ENCODE results near the gene DPPA3. TPM values are rescaled to one million over a fixed set of nuclear protein-coding genes. Genes with fewer than 3 reads are reported as not detected.

The DPPA3 gene
- polyA plus RNA-seq (2013, experiment 1 of 2): not detected
- not detected for polyA plus RNA-seq (2013, experiment 2 of 2)

GRCh38 chr12:7711133-7711532, at the start of gene DPPA3:
TSS of gene DPPA3 (plus strand) at chr12:7711433. CDS start at chr12:7711571, 138 bp downstream.
- no peak within 1 kb of the TSS for H2BK15ac ChIP-seq (ENCODE audit: low read length)
- no peaks in the 10 kb centered on the region for H3K9me3 ChIP-seq (replicated peaks in 1 of 2; ENCODE audit: control insufficient read depth in 2 of 2, insufficient read depth in 1 of 2, low read depth in 1 of 2, low read length in 2 of 2)
- H3K9ac ChIP-seq (ENCODE audit: low read depth, low read length, poor library complexity): no peak within 1 kb of the TSS
- H3K23ac ChIP-seq (ENCODE audit: low read depth, low read length, poor library complexity): no peak within 1 kb of the TSS
- H2BK5ac ChIP-seq (ENCODE audit: low read length): no peak within 1 kb of the TSS
- H3K27ac ChIP-seq (replicated peaks; ENCODE audit: low read length): no peak within 1 kb of the TSS
- no peak within 1 kb of the TSS for H3K18ac ChIP-seq (ENCODE audit: low read length)
- no peak within 1 kb of the TSS for H2BK12ac ChIP-seq (ENCODE audit: low read length)
- H3K4me2 ChIP-seq (ENCODE audit: insufficient read depth, low read length, poor library complexity, severe bottlenecking): no peak within 1 kb of the TSS
- no peak within 1 kb of the TSS for H2AK5ac ChIP-seq (ENCODE audit: low read depth, low read length)
- H4K8ac ChIP-seq (ENCODE audit: low read depth, low read length): no peak within 1 kb of the TSS
- no peaks in the 10 kb centered on the region for H3K27me3 ChIP-seq (ENCODE audit: control insufficient read depth in 3 of 3, insufficient read depth in 3 of 3, low read depth in 1 of 3, low read length in 3 of 3)
- no peaks in the 10 kb centered on the region for H3K4me1 ChIP-seq (ENCODE audit: control insufficient read depth in 2 of 2, insufficient read depth in 1 of 2, low read depth in 1 of 2, low read length in 2 of 2)
- H3K4me3 ChIP-seq (ENCODE audit: low read length in 2 of 2): no peak within 1 kb of the TSS
- no peak within 1 kb of the TSS for H4K91ac ChIP-seq (ENCODE audit: low read depth, low read length, poor library complexity)
- no peak within 1 kb of the TSS for H3K4ac ChIP-seq (ENCODE audit: low read length)
- no peak within 1 kb of the TSS for H2AFZ ChIP-seq (ENCODE audit: low read length)
- H2BK120ac ChIP-seq (ENCODE audit: low read depth, low read length): no peak within 1 kb of the TSS
- H3K79me1 ChIP-seq (ENCODE audit: low read depth, low read length): no peaks in the 10 kb centered on the region
- H3K14ac ChIP-seq (ENCODE audit: low read length): no peak within 1 kb of the TSS
- no peak for DNase-seq (ENCODE audit: low spot score)
- no peaks in the 10 kb centered on the region for H3K36me3 ChIP-seq (replicated peaks in 1 of 2; ENCODE audit: control insufficient read depth in 2 of 2, insufficient read depth in 2 of 2, low read length in 2 of 2)
- WGBS, 2 donors (ENCODE audit: extremely low coverage in 2 of 2, insufficient read length in 2 of 2, insufficient replicate concordance in 1 of 2): no CpG with 5 or more reads among the region's 7 CpGs

DNA sequence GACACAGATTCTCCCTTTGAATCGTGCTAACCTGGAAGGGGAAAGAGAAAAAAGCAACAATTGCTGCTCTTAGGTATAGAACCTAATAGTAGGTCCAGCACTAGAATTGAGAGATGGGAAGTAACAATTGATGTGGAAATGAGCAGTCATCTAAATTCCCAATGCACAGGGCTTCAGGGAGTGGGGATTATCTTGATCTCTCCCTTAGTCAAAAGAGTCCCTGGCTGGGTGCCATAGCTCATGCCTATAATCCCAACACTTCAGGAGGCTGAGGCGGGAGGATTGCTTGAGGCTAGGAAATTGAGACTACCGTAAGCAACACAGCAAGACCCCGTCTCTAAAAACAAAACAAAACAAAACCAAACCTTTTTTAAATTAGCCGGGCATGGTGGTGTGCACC, 49.5 kb upstream of the DPPA3 start:
- no peak overlapping the region for H2BK12ac ChIP-seq (ENCODE audit: low read length)
- H3K36me3 ChIP-seq (replicated peaks in 1 of 2; ENCODE audit: control insufficient read depth in 2 of 2, insufficient read depth in 2 of 2, low read length in 2 of 2): no peaks in the 10 kb centered on the region
- H3K9me3 ChIP-seq (replicated peaks in 1 of 2; ENCODE audit: control insufficient read depth in 2 of 2, insufficient read depth in 1 of 2, low read depth in 1 of 2, low read length in 2 of 2): no peaks in the 10 kb centered on the region
- H4K8ac ChIP-seq (ENCODE audit: low read depth, low read length): no peak overlapping the region
- H2BK120ac ChIP-seq (ENCODE audit: low read depth, low read length): no peak overlapping the region
- H2BK15ac ChIP-seq (ENCODE audit: low read length): no peak overlapping the region
- no peaks in the 10 kb centered on the region for H3K27me3 ChIP-seq (ENCODE audit: control insufficient read depth in 3 of 3, insufficient read depth in 3 of 3, low read depth in 1 of 3, low read length in 3 of 3)
- H2AFZ ChIP-seq (ENCODE audit: low read length): no peak overlapping the region
- WGBS, 2 donors (ENCODE audit: extremely low coverage in 2 of 2, insufficient read length in 2 of 2, insufficient replicate concordance in 1 of 2): no CpG with 5 or more reads among the region's 5 CpGs
- no peak overlapping the region for H3K18ac ChIP-seq (ENCODE audit: low read length)
- no peak overlapping the region for H3K23ac ChIP-seq (ENCODE audit: low read depth, low read length, poor library complexity)
- no peak overlapping the region for H2AK5ac ChIP-seq (ENCODE audit: low read depth, low read length)
- DNase-seq (ENCODE audit: low spot score): no peak
- H3K27ac ChIP-seq (replicated peaks; ENCODE audit: low read length): no peak overlapping the region
- no peak overlapping the region for H3K4me3 ChIP-seq (ENCODE audit: low read length in 2 of 2)
- no peak overlapping the region for H3K4ac ChIP-seq (ENCODE audit: low read length)
- H4K91ac ChIP-seq (ENCODE audit: low read depth, low read length, poor library complexity): no peak overlapping the region
- no peak overlapping the region for H3K9ac ChIP-seq (ENCODE audit: low read depth, low read length, poor library complexity)
- no peaks in the 10 kb centered on the region for H3K4me1 ChIP-seq (ENCODE audit: control insufficient read depth in 2 of 2, insufficient read depth in 1 of 2, low read depth in 1 of 2, low read length in 2 of 2)
- no peak overlapping the region for H2BK5ac ChIP-seq (ENCODE audit: low read length)
- no peak overlapping the region for H3K4me2 ChIP-seq (ENCODE audit: insufficient read depth, low read length, poor library complexity, severe bottlenecking)
- no peak overlapping the region for H3K14ac ChIP-seq (ENCODE audit: low read length)
- H3K79me1 ChIP-seq (ENCODE audit: low read depth, low read length): no peaks in the 10 kb centered on the region

DNA sequence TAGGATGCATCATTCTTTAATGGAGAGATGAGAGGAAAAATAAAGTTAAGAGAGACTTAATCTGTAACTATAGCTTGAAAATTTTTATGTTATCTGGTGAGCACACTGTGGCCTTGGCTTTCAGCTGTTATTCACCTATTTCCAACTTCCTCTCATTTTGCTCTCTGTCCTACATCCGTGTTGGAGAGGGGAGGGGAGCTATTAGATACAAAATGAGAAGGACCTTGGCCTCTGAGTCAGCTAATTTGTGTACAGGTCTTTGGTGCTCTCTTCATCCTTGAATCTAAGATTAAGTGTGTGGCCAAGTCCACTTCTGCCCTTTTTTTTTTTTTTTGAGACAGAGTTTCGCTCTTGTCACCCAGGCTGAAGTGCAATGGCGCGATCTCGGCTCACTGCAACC, 44.6 kb upstream of the DPPA3 start:
- H3K27ac ChIP-seq (replicated peaks; ENCODE audit: low read length): no peak overlapping the region
- no peak overlapping the region for H2AK5ac ChIP-seq (ENCODE audit: low read depth, low read length)
- no peaks in the 10 kb centered on the region for H3K79me1 ChIP-seq (ENCODE audit: low read depth, low read length)
- H2BK120ac ChIP-seq (ENCODE audit: low read depth, low read length): no peak overlapping the region
- no peaks in the 10 kb centered on the region for H3K36me3 ChIP-seq (replicated peaks in 1 of 2; ENCODE audit: control insufficient read depth in 2 of 2, insufficient read depth in 2 of 2, low read length in 2 of 2)
- no peak overlapping the region for H3K18ac ChIP-seq (ENCODE audit: low read length)
- no peak overlapping the region for H2BK5ac ChIP-seq (ENCODE audit: low read length)
- H3K9ac ChIP-seq (ENCODE audit: low read depth, low read length, poor library complexity): no peak overlapping the region
- H2BK15ac ChIP-seq (ENCODE audit: low read length): no peak overlapping the region
- no peaks in the 10 kb centered on the region for H3K4me1 ChIP-seq (ENCODE audit: control insufficient read depth in 2 of 2, insufficient read depth in 1 of 2, low read depth in 1 of 2, low read length in 2 of 2)
- no CpG with 5 or more reads among the region's 5 CpGs for WGBS, 2 donors (ENCODE audit: extremely low coverage in 2 of 2, insufficient read length in 2 of 2, insufficient replicate concordance in 1 of 2)
- H2BK12ac ChIP-seq (ENCODE audit: low read length): no peak overlapping the region
- H4K91ac ChIP-seq (ENCODE audit: low read depth, low read length, poor library complexity): no peak overlapping the region
- H3K27me3 ChIP-seq (ENCODE audit: control insufficient read depth in 3 of 3, insufficient read depth in 3 of 3, low read depth in 1 of 3, low read length in 3 of 3): no peaks in the 10 kb centered on the region
- no peak overlapping the region for H3K4me3 ChIP-seq (ENCODE audit: low read length in 2 of 2)
- H2AFZ ChIP-seq (ENCODE audit: low read length): no peak overlapping the region
- H3K4ac ChIP-seq (ENCODE audit: low read length): no peak overlapping the region
- no peak overlapping the region for H4K8ac ChIP-seq (ENCODE audit: low read depth, low read length)
- no peak for DNase-seq (ENCODE audit: low spot score)
- no peak overlapping the region for H3K4me2 ChIP-seq (ENCODE audit: insufficient read depth, low read length, poor library complexity, severe bottlenecking)
- no peak overlapping the region for H3K14ac ChIP-seq (ENCODE audit: low read length)
- no peaks in the 10 kb centered on the region for H3K9me3 ChIP-seq (replicated peaks in 1 of 2; ENCODE audit: control insufficient read depth in 2 of 2, insufficient read depth in 1 of 2, low read depth in 1 of 2, low read length in 2 of 2)
- no peak overlapping the region for H3K23ac ChIP-seq (ENCODE audit: low read depth, low read length, poor library complexity)

GRCh38 chr12:7667125-7667524, 44.1 kb upstream of the DPPA3 start:
- DNase-seq (ENCODE audit: low spot score): no peak
- no peak overlapping the region for H4K91ac ChIP-seq (ENCODE audit: low read depth, low read length, poor library complexity)
- H2AFZ ChIP-seq (ENCODE audit: low read length): no peak overlapping the region
- H3K4ac ChIP-seq (ENCODE audit: low read length): no peak overlapping the region
- H2BK12ac ChIP-seq (ENCODE audit: low read length): no peak overlapping the region
- no peak overlapping the region for H3K14ac ChIP-seq (ENCODE audit: low read length)
- no peak overlapping the region for H3K4me3 ChIP-seq (ENCODE audit: low read length in 2 of 2)
- no peak overlapping the region for H2AK5ac ChIP-seq (ENCODE audit: low read depth, low read length)
- H2BK15ac ChIP-seq (ENCODE audit: low read length): no peak overlapping the region
- WGBS, 2 donors (ENCODE audit: extremely low coverage in 2 of 2, insufficient read length in 2 of 2, insufficient replicate concordance in 1 of 2): no CpG with 5 or more reads among the region's 4 CpGs
- H3K36me3 ChIP-seq (replicated peaks in 1 of 2; ENCODE audit: control insufficient read depth in 2 of 2, insufficient read depth in 2 of 2, low read length in 2 of 2): no peaks in the 10 kb centered on the region
- H3K18ac ChIP-seq (ENCODE audit: low read length): no peak overlapping the region
- H4K8ac ChIP-seq (ENCODE audit: low read depth, low read length): no peak overlapping the region
- H3K23ac ChIP-seq (ENCODE audit: low read depth, low read length, poor library complexity): no peak overlapping the region
- no peaks in the 10 kb centered on the region for H3K9me3 ChIP-seq (replicated peaks in 1 of 2; ENCODE audit: control insufficient read depth in 2 of 2, insufficient read depth in 1 of 2, low read depth in 1 of 2, low read length in 2 of 2)
- H3K4me2 ChIP-seq (ENCODE audit: insufficient read depth, low read length, poor library complexity, severe bottlenecking): no peak overlapping the region
- H3K27ac ChIP-seq (replicated peaks; ENCODE audit: low read length): no peak overlapping the region
- no peak overlapping the region for H3K9ac ChIP-seq (ENCODE audit: low read depth, low read length, poor library complexity)
- H3K4me1 ChIP-seq (ENCODE audit: control insufficient read depth in 2 of 2, insufficient read depth in 1 of 2, low read depth in 1 of 2, low read length in 2 of 2): no peaks in the 10 kb centered on the region
- H3K27me3 ChIP-seq (ENCODE audit: control insufficient read depth in 3 of 3, insufficient read depth in 3 of 3, low read depth in 1 of 3, low read length in 3 of 3): no peaks in the 10 kb centered on the region
- no peaks in the 10 kb centered on the region for H3K79me1 ChIP-seq (ENCODE audit: low read depth, low read length)
- H2BK5ac ChIP-seq (ENCODE audit: low read length): no peak overlapping the region
- H2BK120ac ChIP-seq (ENCODE audit: low read depth, low read length): no peak overlapping the region
